Stimulated activated effector memory CD8-positive, alpha-beta T cell treated with anti-CD3 and anti-CD28 coated beads, Interleukin-12 subunit alpha, Interleukin-12 subunit beta, amount 100 ng/mL, for 72 hours (primary cell): ENCODE measurements around the gene BCDIN3D.
"Not testable (repeated sequence)": the region's sequence is repeated elsewhere in the genome, so short reads cannot be mapped to it uniquely, and the experiment has no call there.

ENCODE experiments used
- ATAC-seq: fragments of 150-1000 bp; cut with Tn5 transposase; 2 replicates; pipeline ENCODE4 v1.10.0; 2021
- DNase-seq, 2 donors: peaks; one replicate each; pipeline ENCODE4 v3.0.0; 2021 to 2022; ENCODE audit warnings: low spot score in 2 of 2
- H3K27ac Mint-ChIP-seq: one replicate; pipeline ENCODE4 v1.8.0; 2022; ENCODE audit warnings: mild to moderate bottlenecking, mixed read lengths
- H3K36me3 Mint-ChIP-seq: one replicate; pipeline ENCODE4 v1.8.0; 2022; ENCODE audit warnings: mild to moderate bottlenecking, mixed read lengths
- H3K4me1 Mint-ChIP-seq: one replicate; pipeline ENCODE4 v1.8.0; 2022; ENCODE audit warnings: mixed read lengths
- H3K4me3 Mint-ChIP-seq: one replicate; pipeline ENCODE4 v1.8.0; 2022; ENCODE audit warnings: mild to moderate bottlenecking, mixed read lengths
- H3K9me3 Mint-ChIP-seq: one replicate; pipeline ENCODE4 v1.8.0; 2022; ENCODE audit warnings: mixed read lengths

Gene BCDIN3D

DNA sequence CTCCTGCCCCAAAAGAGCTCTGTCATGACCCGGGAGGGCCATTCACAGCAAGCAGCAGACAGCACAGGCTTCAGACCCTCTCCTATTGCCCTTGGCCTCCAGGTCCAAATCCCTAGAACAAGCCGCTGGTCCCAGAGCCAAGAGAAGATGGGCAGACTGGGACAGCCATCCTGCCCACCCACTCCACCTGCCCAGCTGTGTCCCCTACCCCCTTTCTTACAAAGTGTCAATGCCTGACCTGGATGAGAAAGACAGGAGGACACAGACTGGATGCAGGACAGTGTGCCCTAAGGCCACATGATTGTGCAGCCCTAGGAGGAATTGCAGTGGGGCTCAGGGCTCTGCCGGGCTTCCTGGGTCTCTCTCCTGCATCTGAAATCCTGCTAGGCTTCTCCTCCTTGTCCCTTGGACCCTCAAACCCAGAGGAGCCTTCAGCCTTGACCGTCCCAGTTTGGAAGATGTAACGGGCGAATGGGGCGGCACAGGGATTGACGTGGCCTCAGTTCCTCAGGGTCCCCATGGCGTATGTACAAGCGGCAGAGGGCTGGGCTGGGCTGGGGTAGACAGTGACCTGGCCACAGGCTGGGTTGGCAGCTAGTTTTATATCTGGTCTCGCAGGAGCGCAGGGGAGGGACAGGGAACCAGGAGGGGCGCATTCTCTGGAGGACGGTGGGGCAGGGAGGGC lies 27.1 kb upstream of the BCDIN3D start:
- ATAC-seq (no peak), DNase-seq (no peak)
- Mint-ChIP-seq H3K9me3 (no peaks in the 10 kb centered on the region), H3K4me1 (peaks cover 5% of the 10 kb centered on the region), H3K27ac (peak overlapping the region; percentile 30), H3K4me3 (no peak overlapping the region), H3K36me3 (no peaks in the 10 kb centered on the region)

GRCh38 chr12:49868952-49869815 lies 26.3 kb upstream of the BCDIN3D start:
- Mint-ChIP-seq H3K27ac (no peak overlapping the region), H3K9me3 (no peaks in the 10 kb centered on the region)
- DNase-seq, result no peak

GRCh38 chr12:49868449-49868848 lies 25.5 kb upstream of the BCDIN3D start:
- no peak overlapping the region for H3K4me3 Mint-ChIP-seq
- no peaks in the 10 kb centered on the region for H3K9me3 Mint-ChIP-seq
- H3K27ac Mint-ChIP-seq, result no peak overlapping the region
- H3K4me1 Mint-ChIP-seq, result peaks cover 5% of the 10 kb centered on the region
- DNase-seq (no peak), ATAC-seq (no peak)
- H3K36me3 Mint-ChIP-seq, result no peaks in the 10 kb centered on the region

More at GRCh38 chr12:49868952-49869815, 26.3 kb upstream of the BCDIN3D start:
- Mint-ChIP-seq H3K36me3 (no peaks in the 10 kb centered on the region), H3K4me1 (peaks cover 5% of the 10 kb centered on the region), H3K4me3 (no peak overlapping the region)
- no peak for ATAC-seq

GRCh38 chr12:49867570-49868341 lies 24.9 kb upstream of the BCDIN3D start:
- ATAC-seq (no peak), DNase-seq (no peak)
- no peaks in the 10 kb centered on the region for H3K36me3 Mint-ChIP-seq
- H3K27ac Mint-ChIP-seq, result no peak overlapping the region
- H3K4me3 Mint-ChIP-seq, result no peak overlapping the region
- peaks cover 5% of the 10 kb centered on the region for H3K4me1 Mint-ChIP-seq
- H3K9me3 Mint-ChIP-seq, result no peaks in the 10 kb centered on the region

GRCh38 chr12:49866859-49867569 lies 24.1 kb upstream of the BCDIN3D start:
- no peaks in the 10 kb centered on the region for H3K9me3 Mint-ChIP-seq
- ATAC-seq, result peak; percentile 74
- H3K4me1 Mint-ChIP-seq, result peaks cover 5% of the 10 kb centered on the region
- DNase-seq, result peak; percentile 74 to 90
- H3K27ac Mint-ChIP-seq, result no peak overlapping the region
- H3K4me3 Mint-ChIP-seq, result no peak overlapping the region
- H3K36me3 Mint-ChIP-seq, result no peaks in the 10 kb centered on the region

DNA sequence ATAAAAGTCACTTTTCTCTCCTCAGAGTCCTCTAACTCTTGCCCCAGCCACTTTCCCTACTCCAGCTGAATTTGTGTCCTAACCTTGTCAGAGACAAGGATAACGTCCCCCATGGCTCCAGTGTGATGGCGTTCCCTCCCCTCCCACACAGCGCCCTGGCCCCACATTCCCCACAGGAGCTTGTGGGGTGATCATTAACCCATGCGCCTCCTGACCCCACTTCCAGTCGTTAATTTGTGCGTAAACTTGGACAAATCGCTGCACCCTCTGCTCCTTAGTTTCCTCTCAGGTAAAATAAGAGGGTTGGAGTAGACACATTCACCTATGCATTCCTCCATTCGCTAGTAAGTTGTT lies 22.9 kb upstream of the BCDIN3D start:
- no peaks in the 10 kb centered on the region for H3K36me3 Mint-ChIP-seq
- H3K9me3 Mint-ChIP-seq, result no peaks in the 10 kb centered on the region
- no peak overlapping the region for H3K27ac Mint-ChIP-seq
- ATAC-seq (no peak), DNase-seq (no peak)
- no peak overlapping the region for H3K4me3 Mint-ChIP-seq
- H3K4me1 Mint-ChIP-seq, result peaks cover 5% of the 10 kb centered on the region

GRCh38 chr12:49865109-49865781 lies 22.3 kb upstream of the BCDIN3D start:
- no peak overlapping the region for H3K4me3 Mint-ChIP-seq
- no peaks in the 10 kb centered on the region for H3K9me3 Mint-ChIP-seq
- H3K36me3 Mint-ChIP-seq, result no peaks in the 10 kb centered on the region
- no peak for DNase-seq
- no peak for ATAC-seq
- no peak overlapping the region for H3K27ac Mint-ChIP-seq
- peaks cover 5% of the 10 kb centered on the region for H3K4me1 Mint-ChIP-seq

- Mint-ChIP-seq H3K27ac (no peak overlapping the region), H3K4me1 (peaks cover 5% of the 10 kb centered on the region), H3K36me3 (no peaks in the 10 kb centered on the region), H3K9me3 (no peaks in the 10 kb centered on the region), H3K4me3 (no peak overlapping the region)
- DNase-seq, result no peak
- no peak for ATAC-seq
These were observed 21.8 kb upstream of the BCDIN3D start for GRCh38 chr12:49864798-49865090.

GRCh38 chr12:49863946-49864797 lies 21.3 kb upstream of the BCDIN3D start:
- no peaks in the 10 kb centered on the region for H3K9me3 Mint-ChIP-seq
- peaks cover 5% of the 10 kb centered on the region for H3K4me1 Mint-ChIP-seq
- no peak overlapping the region for H3K4me3 Mint-ChIP-seq
- ATAC-seq (no peak), DNase-seq (no peak)
- H3K36me3 Mint-ChIP-seq, result no peaks in the 10 kb centered on the region
- H3K27ac Mint-ChIP-seq, result no peak overlapping the region

- not testable (repeated sequence) for H3K4me3 Mint-ChIP-seq, H3K36me3 Mint-ChIP-seq, ATAC-seq, H3K27ac Mint-ChIP-seq, H3K4me1 Mint-ChIP-seq, DNase-seq, H3K9me3 Mint-ChIP-seq
These were observed 18.0 kb upstream of the BCDIN3D start for GRCh38 chr12:49860921-49861320.

DNA sequence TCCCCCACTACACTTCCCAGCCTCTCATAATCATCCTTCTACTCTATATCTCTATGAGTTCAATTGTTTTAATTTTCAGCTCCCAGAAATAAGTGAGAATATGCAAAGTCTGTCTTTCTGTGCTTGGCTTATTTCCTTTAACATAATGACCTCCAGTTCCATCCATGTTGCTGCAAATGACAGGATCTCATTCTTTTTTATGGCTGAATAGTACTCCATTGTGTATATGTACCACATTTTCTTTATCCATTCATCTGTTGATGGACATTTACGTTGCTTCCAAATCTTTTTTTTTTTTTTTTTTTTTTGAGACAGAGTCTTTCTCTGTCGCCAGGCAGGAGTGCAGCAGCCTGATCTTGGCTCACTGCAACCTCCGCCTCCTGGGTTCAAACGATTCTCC lies 13.0 kb upstream of the BCDIN3D start:
- not testable (repeated sequence) for ATAC-seq, H3K36me3 Mint-ChIP-seq, DNase-seq, H3K4me1 Mint-ChIP-seq, H3K4me3 Mint-ChIP-seq, H3K27ac Mint-ChIP-seq, H3K9me3 Mint-ChIP-seq

DNA sequence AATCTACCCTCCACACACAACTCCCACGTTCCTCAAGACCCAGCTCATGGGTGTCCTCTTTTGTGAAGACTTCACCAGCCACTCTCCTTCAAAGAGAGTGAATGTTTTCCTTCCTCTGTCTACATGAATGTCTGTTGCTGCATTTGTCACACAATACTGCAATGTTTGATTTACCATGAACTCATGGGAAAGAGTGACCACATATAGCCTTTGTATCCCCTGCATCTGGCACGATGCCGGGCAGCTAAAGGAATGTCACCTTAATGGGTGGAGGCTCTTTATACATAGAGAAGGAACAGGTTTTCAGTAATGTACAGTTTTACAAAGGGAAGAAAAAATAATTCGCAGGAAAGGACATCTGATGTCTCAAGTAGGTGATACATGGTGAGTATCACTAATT lies 12.1 kb upstream of the BCDIN3D start:
- ATAC-seq (no peak), DNase-seq (no peak)
- H3K4me1 Mint-ChIP-seq, result no peaks in the 10 kb centered on the region
- H3K36me3 Mint-ChIP-seq, result no peaks in the 10 kb centered on the region
- H3K9me3 Mint-ChIP-seq, result no peaks in the 10 kb centered on the region
- no peak overlapping the region for H3K4me3 Mint-ChIP-seq
- H3K27ac Mint-ChIP-seq, result no peak overlapping the region

DNA sequence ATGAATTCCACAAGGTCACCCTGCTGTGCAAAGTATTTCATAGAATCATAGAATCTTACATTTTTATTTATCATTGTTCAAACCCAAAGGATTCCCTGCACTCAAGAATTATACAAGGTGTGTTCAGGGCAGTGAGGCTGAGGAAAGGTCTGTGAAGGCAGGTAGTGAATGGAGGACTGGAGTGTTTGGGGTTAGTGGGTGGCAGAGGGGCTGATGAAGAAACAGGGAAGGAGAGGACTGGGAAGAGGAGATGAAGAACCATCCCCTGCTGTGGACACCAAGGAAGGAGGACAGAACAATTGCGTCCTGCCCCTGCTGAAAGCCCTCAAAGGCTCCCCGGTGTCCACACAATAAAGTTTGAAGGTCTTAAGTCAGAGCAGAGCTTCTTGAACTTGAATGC lies 10.8 kb upstream of the BCDIN3D start:
- no peaks in the 10 kb centered on the region for H3K36me3 Mint-ChIP-seq
- no peak overlapping the region for H3K27ac Mint-ChIP-seq
- H3K4me3 Mint-ChIP-seq, result no peak overlapping the region
- no peak for DNase-seq
- no peaks in the 10 kb centered on the region for H3K9me3 Mint-ChIP-seq
- ATAC-seq, result no peak
- no peaks in the 10 kb centered on the region for H3K4me1 Mint-ChIP-seq

- no peak for ATAC-seq
- H3K36me3 Mint-ChIP-seq, result peaks cover 10% of the 10 kb centered on the region
- no peaks in the 10 kb centered on the region for H3K9me3 Mint-ChIP-seq
These were observed 4.3 kb upstream of the BCDIN3D start for GRCh38 chr12:49847161-49847560.

More at GRCh38 chr12:49847161-49847560, 4.3 kb upstream of the BCDIN3D start:
- Mint-ChIP-seq H3K27ac (no peak overlapping the region), H3K4me1 (peaks cover 22% of the 10 kb centered on the region), H3K4me3 (no peak overlapping the region)
- no peak for DNase-seq
